Gastrocnemius medialis (tissue), 4 donors: Measurements from ENCODE around the gene RNPEP. TPM values are rescaled to one million over a fixed set of nuclear protein-coding genes. Genes with fewer than 3 reads are reported as not detected.
"Not testable (repeated sequence)": the region's sequence is repeated elsewhere in the genome, so short reads cannot be mapped to it uniquely, and the experiment has no call there.

Source experiments
- ATAC-seq, 2 donors: fragments of 150-250 bp; one replicate each; pipeline ENCODE4 v1.9.1; 2016
- DNase-seq, 2 donors: peaks; one replicate each; pipeline ENCODE4 v3.0.0-alpha.2; 2019
- H3K27ac ChIP-seq, 4 donors: fragments of 200-600 bp; sonication (generic); 1 replicate in 1 of 4; 2 replicates in 3 of 4; pipeline ENCODE4 v1.5.1; 2016 to 2018; ENCODE audit warnings: mild to moderate bottlenecking in 2 of 4, moderate library complexity in 1 of 4
- H3K27me3 ChIP-seq, 3 donors: fragments of 200-600 bp; sonication (generic) in 2 of 3; 1 replicate in 1 of 3; 2 replicates in 2 of 3; pipeline versions ENCODE4 v1.5.1 to v1.6.0; 2016 to 2019; ENCODE audit warnings: mild to moderate bottlenecking in 1 of 3, moderate library complexity in 1 of 3
- H3K36me3 ChIP-seq, 2 donors: fragments of 200-600 bp; sonication (generic) in 1 of 2; one replicate each; pipeline ENCODE4 v1.5.1; 2017 to 2018
- H3K4me1 ChIP-seq, 2 donors: fragments of 200-600 bp; sonication (generic) in 1 of 2; one replicate each; pipeline ENCODE4 v1.5.1; 2016 to 2017; ENCODE audit warnings: mild to moderate bottlenecking in 2 of 2
- H3K4me3 ChIP-seq, 4 donors: fragments of 200-600 bp; sonication (generic) in 3 of 4; 1 replicate in 1 of 4; 2 replicates in 3 of 4; pipeline ENCODE4 v1.5.1; 2016 to 2019; ENCODE audit warnings: mild to moderate bottlenecking in 2 of 4
- H3K9me3 ChIP-seq, 3 donors: fragments of 200-600 bp; sonication (generic) in 2 of 3; 1 replicate in 1 of 3; 2 replicates in 2 of 3; pipeline ENCODE4 v1.5.1; 2016 to 2019
- POLR2A ChIP-seq, 2 donors: fragments of 450-650 bp; IDR thresholded peaks; one replicate each; pipeline ENCODE4 v1.6.1; 2017; ENCODE audit warnings: antibody characterized with exemption in 2 of 2, mild to moderate bottlenecking in 2 of 2, moderate library complexity in 2 of 2
- in situ Hi-C, 4 donors: fragments of 200-750 bp; cut with MboI; loops; one replicate each; pipeline versions ENCODE4 v1.15.0 to v1.8.0; 2017; ENCODE audit warnings: low sequenced_read_pairs in 4 of 4
- intact Hi-C: fragments of 100-400 bp; cut with DNase I; formaldehyde crosslinking; loops from one replicate; pipeline ENCODE4 v1.15.1; 2023; ENCODE audit warnings: low total_unique reads
- microRNA-seq, 2 donors: library from miRNA; unstranded; fragments of <30 nt; microRNA quantifications; one replicate each; pipeline ENCODE4, GENCODE V29; 2016; ENCODE audit warnings: borderline replicate concordance in 2 of 2
- total RNA-seq, 4 donors: library from RNA; depleted of rRNA; stranded (reverse); fragments of >200 nt; gene quantifications; one replicate each; pipeline versions ENCODE4 v1.1.0 to v1.2.3, GENCODE V29; 2016
- TF ChIP-seq, protein P1 (sequence below), 5 experiments: fragments of 450-650 bp in 3 of 5; fragments of 200-600 bp in 2 of 5; sonication (generic) in 2 of 5; IDR thresholded peaks in 4 of 5; conservative IDR thresholded peaks in 1 of 5; 1 replicate in 4 of 5; 2 replicates in 1 of 5; pipeline ENCODE4 v1.5.1; 2016 to 2019; ENCODE audit warnings: antibody characterized with exemption in 5 of 5, mild to moderate bottlenecking in 3 of 5, moderate library complexity in 3 of 5

Gene RNPEP
- total RNA-seq, 4 donors from 2014 or later: 11.1 to 24.9 (median 21.2) TPM

DNA sequence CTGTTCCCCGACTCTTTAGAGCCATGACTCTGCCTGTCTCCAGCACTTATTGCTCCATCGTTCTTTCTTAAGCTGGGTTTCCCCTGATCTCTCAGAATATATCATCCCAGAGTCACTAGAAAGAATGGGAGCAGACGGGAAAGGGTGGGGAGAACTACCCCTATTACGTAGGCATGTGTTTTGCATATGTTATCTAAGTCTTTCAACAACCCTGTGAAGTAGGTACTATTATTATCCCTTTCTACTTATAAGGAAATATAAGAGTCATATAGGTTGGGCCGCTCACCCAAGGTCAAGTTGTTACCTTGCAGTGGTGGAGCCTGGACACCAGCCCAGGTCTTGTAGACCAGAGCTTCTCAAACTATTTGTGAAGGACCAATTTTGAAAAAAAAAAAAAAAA lies 66.7 kb downstream of the RNPEP start:
- H3K9me3 ChIP-seq: no peaks in the 10 kb centered on the region
- TF ChIP-seq, protein P1, sequence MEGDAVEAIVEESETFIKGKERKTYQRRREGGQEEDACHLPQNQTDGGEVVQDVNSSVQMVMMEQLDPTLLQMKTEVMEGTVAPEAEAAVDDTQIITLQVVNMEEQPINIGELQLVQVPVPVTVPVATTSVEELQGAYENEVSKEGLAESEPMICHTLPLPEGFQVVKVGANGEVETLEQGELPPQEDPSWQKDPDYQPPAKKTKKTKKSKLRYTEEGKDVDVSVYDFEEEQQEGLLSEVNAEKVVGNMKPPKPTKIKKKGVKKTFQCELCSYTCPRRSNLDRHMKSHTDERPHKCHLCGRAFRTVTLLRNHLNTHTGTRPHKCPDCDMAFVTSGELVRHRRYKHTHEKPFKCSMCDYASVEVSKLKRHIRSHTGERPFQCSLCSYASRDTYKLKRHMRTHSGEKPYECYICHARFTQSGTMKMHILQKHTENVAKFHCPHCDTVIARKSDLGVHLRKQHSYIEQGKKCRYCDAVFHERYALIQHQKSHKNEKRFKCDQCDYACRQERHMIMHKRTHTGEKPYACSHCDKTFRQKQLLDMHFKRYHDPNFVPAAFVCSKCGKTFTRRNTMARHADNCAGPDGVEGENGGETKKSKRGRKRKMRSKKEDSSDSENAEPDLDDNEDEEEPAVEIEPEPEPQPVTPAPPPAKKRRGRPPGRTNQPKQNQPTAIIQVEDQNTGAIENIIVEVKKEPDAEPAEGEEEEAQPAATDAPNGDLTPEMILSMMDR (IDR thresholded peaks at IDR 0.05 in 4 of 5, conservative IDR thresholded peaks at IDR 0.05 in 1 of 5): no peak
- TF ChIP-seq POLR2A (IDR thresholded peaks at IDR 0.05): no peak
- no peaks in the 10 kb centered on the region for H3K4me1 ChIP-seq
- no peak overlapping the region for H3K27ac ChIP-seq
- no peak overlapping the region for H3K4me3 ChIP-seq
- H3K36me3 ChIP-seq: no peaks in the 10 kb centered on the region
- no peak for ATAC-seq
- in situ Hi-C loops (no loop called here), intact Hi-C loops (no loop called here)
- H3K27me3 ChIP-seq: no peaks in the 10 kb centered on the region
- DNase-seq: no peak

DNA sequence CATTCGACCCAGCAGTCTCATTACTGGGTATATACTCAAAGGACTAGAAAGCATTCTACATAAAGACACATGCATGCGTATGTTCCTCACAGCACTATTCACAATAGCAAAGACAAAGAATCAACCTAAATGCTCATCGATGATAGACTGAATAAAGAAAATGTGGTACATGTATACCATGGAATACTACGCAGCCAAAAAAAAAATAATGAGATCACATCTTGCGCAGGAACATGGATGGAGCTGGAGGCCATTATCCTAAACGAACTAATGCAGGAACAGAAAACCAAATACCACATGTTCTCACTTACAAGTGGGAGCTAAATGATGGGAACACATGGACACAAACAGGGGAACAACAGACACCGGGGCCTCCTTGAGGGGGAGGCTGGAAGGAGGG lies 71.6 kb downstream of the RNPEP start:
- Histone ChIP-seq H3K27ac (no peak overlapping the region), H3K27me3 (no peaks in the 10 kb centered on the region), H3K36me3 (no peaks in the 10 kb centered on the region), H3K4me1 (no peaks in the 10 kb centered on the region), H3K9me3 (no peaks in the 10 kb centered on the region), H3K4me3 (no peak overlapping the region)
- TF ChIP-seq POLR2A (IDR thresholded peaks at IDR 0.05): no peak
- TF ChIP-seq, protein P1 (IDR thresholded peaks at IDR 0.05 in 4 of 5, conservative IDR thresholded peaks at IDR 0.05 in 1 of 5): no peak
- ATAC-seq (no peak), DNase-seq (no peak)
- intact Hi-C loops (no loop called here), in situ Hi-C loops (no loop called here)

DNA sequence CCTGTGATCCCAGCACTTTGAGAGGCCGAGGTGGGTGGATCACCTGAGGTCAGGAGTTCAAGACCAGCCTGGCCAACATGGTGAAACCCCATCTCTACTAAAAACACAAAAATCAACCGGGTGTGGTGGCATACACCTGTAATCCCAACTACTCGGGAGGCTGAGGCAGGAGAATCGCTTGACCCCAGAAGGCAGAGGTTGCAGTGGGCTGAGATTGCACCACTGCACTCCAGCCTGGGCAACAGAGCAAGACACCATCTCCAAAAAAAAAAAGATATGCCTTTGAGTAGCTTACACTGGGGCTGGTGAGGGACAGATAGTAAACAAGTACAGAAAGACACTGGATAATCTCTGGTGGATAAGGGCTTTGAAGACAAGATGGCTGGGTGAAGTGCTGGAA lies 72.2 kb downstream of the RNPEP start:
- intact Hi-C loops, H3K9me3 ChIP-seq, DNase-seq, H3K4me3 ChIP-seq, H3K36me3 ChIP-seq, H3K27me3 ChIP-seq, in situ Hi-C loops, H3K4me1 ChIP-seq, H3K27ac ChIP-seq, ATAC-seq: not testable (repeated sequence)

Small RNA genes lying within 50 kb of the gene (microRNA-seq; reads per million reads assigned to microRNA genes)
- 0 to 0.85 reads per million in 2 donors for gene MIR6740

Other genes with a start within 250 kb of the RNPEP start
- gene IPO9, start 153.5 kb upstream of the RNPEP start, total RNA-seq: 10 to 100 TPM in 2 of 4 donors, 1 to 10 TPM in 2; 7.2 to 16.3 (median 10.3) TPM
- 100 to 1,000 TPM in 2 of 4 donors, 10 to 100 TPM in 2; 76.6 to 384 (median 229) TPM for gene SHISA4, start 93.8 kb upstream of the RNPEP start, total RNA-seq
- 10 to 100 TPM; 12.8 to 39.5 (median 22.6) TPM for gene LMOD1, start 36.1 kb upstream of the RNPEP start, total RNA-seq
- 10 to 100 TPM; 33.6 to 67.6 (median 43.3) TPM for gene TIMM17A, start 27.1 kb upstream of the RNPEP start, total RNA-seq
- gene ELF3, start 27.9 kb downstream of the RNPEP start, total RNA-seq: 1 to 10 TPM in 1 of 4 donors, under 1 TPM in 2, not detected in 1; 0.10 to 3.8 (median 0.73) TPM
- gene GPR37L1, start 140.3 kb downstream of the RNPEP start, total RNA-seq: under 1 TPM in 2 of 4 donors, not detected in 2; 0.04 to 0.10 TPM
- 10 to 100 TPM; 28.2 to 53.5 (median 49.8) TPM for gene ARL8A, start 162.1 kb downstream of the RNPEP start, total RNA-seq
- gene PTPN7, start 178.0 kb downstream of the RNPEP start, total RNA-seq: under 1 TPM; 0.19 to 0.76 (median 0.49) TPM
- under 1 TPM in 1 of 4 donors, not detected in 3; 0.15 TPM for gene LGR6, start 211.2 kb downstream of the RNPEP start, total RNA-seq